Measurements from ENCODE around the gene MXD1. TPM values are rescaled to one million over a fixed set of nuclear protein-coding genes. Genes with fewer than 3 reads are reported as not detected.

MXD1 gene
- total and polyA plus RNA-seq, 2 experiments from 2014 or later, result 29.7 to 41.8 TPM

- TF ChIP-seq EZH2 (IDR thresholded peaks at IDR 0.05; ENCODE audit: borderline replicate concordance) (no peak), EZH2phosphoT487 (IDR thresholded peaks at IDR 0.05; ENCODE audit: low read depth, severe bottlenecking, unreplicated experiment) (no peak)
- TF ChIP-seq, protein P1, sequence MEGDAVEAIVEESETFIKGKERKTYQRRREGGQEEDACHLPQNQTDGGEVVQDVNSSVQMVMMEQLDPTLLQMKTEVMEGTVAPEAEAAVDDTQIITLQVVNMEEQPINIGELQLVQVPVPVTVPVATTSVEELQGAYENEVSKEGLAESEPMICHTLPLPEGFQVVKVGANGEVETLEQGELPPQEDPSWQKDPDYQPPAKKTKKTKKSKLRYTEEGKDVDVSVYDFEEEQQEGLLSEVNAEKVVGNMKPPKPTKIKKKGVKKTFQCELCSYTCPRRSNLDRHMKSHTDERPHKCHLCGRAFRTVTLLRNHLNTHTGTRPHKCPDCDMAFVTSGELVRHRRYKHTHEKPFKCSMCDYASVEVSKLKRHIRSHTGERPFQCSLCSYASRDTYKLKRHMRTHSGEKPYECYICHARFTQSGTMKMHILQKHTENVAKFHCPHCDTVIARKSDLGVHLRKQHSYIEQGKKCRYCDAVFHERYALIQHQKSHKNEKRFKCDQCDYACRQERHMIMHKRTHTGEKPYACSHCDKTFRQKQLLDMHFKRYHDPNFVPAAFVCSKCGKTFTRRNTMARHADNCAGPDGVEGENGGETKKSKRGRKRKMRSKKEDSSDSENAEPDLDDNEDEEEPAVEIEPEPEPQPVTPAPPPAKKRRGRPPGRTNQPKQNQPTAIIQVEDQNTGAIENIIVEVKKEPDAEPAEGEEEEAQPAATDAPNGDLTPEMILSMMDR (IDR thresholded peaks at IDR 0.05; ENCODE audit: poor library complexity), result no peak
- Histone ChIP-seq H3K9me3 (ENCODE audit: low read depth) (no peaks in the 10 kb centered on the region), H3K36me3 (replicated peaks; ENCODE audit: insufficient read depth, low read depth) (no peaks in the 10 kb centered on the region), H3K4me1 (ENCODE audit: insufficient read depth) (no peaks in the 10 kb centered on the region), H3K27ac (no peak overlapping the region), H3K27me3 (no peaks in the 10 kb centered on the region), H4K20me1 (ENCODE audit: insufficient read depth, poor library complexity, severe bottlenecking) (no peaks in the 10 kb centered on the region), H2AFZ (no peak overlapping the region), H3K4me2 (no peak overlapping the region), H3K9me2 (replicated peaks; ENCODE audit: insufficient read depth) (no peaks in the 10 kb centered on the region), H3K79me2 (no peaks in the 10 kb centered on the region), H3K4me3 (no peak overlapping the region)
- 74% methylated on average over 3 of the region's 3 CpGs for WGBS (ENCODE audit: low lambda C conversion rate, missing lambda C conversion rate)
- DNase-seq (ENCODE audit: low spot score), result no peak
Observed at GRCh38 chr2:69989009-69989408, 74.1 kb downstream of the MXD1 start.

GRCh38 chr2:69989441-69990105 lies 74.7 kb downstream of the MXD1 start:
- Histone ChIP-seq H3K79me2 (no peaks in the 10 kb centered on the region), H3K27ac (no peak overlapping the region), H3K4me3 (no peak overlapping the region), H3K4me1 (ENCODE audit: insufficient read depth) (no peaks in the 10 kb centered on the region), H3K27me3 (no peaks in the 10 kb centered on the region), H3K9me2 (replicated peaks; ENCODE audit: insufficient read depth) (no peaks in the 10 kb centered on the region), H3K9me3 (ENCODE audit: low read depth) (no peaks in the 10 kb centered on the region), H3K4me2 (no peak overlapping the region), H3K36me3 (replicated peaks; ENCODE audit: insufficient read depth, low read depth) (no peaks in the 10 kb centered on the region), H4K20me1 (ENCODE audit: insufficient read depth, poor library complexity, severe bottlenecking) (no peaks in the 10 kb centered on the region), H2AFZ (no peak overlapping the region)
- no peak for TF ChIP-seq EZH2phosphoT487 (IDR thresholded peaks at IDR 0.05; ENCODE audit: low read depth, severe bottlenecking, unreplicated experiment)
- TF ChIP-seq EZH2 (IDR thresholded peaks at IDR 0.05; ENCODE audit: borderline replicate concordance), result no peak
- TF ChIP-seq, protein P1 (IDR thresholded peaks at IDR 0.05; ENCODE audit: poor library complexity), result no peak
- WGBS (ENCODE audit: low lambda C conversion rate, missing lambda C conversion rate), result 96% methylated on average over 12 of the region's 12 CpGs
- no peak for DNase-seq (ENCODE audit: low spot score)

Small RNAs within 50 kb of the gene (small RNA-seq; reads per million reads assigned to genes)
- gene RPL23AP92, result not detected

Other genes starting within 250 kb of the MXD1 start
- gene ANXA4, start 173.0 kb upstream of the MXD1 start, total RNA-seq, result 98.8 and 107 TPM in 2 replicates
- 191 and 231 TPM in 2 replicates for gene ANXA4, start 173.0 kb upstream of the MXD1 start, polyA plus RNA-seq
- 18.1 and 22.5 TPM in 2 replicates for gene GMCL1, start 85.4 kb upstream of the MXD1 start, total RNA-seq
- 17.9 and 18.8 TPM in 2 replicates for gene GMCL1, start 85.4 kb upstream of the MXD1 start, polyA plus RNA-seq
- gene SNRNP27, start 21.2 kb upstream of the MXD1 start, total RNA-seq, result 43.1 and 58.4 TPM in 2 replicates
- gene SNRNP27, start 21.2 kb upstream of the MXD1 start, polyA plus RNA-seq, result 65.5 and 66.3 TPM in 2 replicates
- 0.24 and 0.73 TPM in 2 replicates for gene ASPRV1, start 46.5 kb downstream of the MXD1 start, total RNA-seq
- 0.66 TPM in 1 of 2 replicates, not detected in the other for gene ASPRV1, start 46.5 kb downstream of the MXD1 start, polyA plus RNA-seq
- gene PCBP1, start 172.4 kb downstream of the MXD1 start, total RNA-seq, result 88.5 and 97.1 TPM in 2 replicates
- gene PCBP1, start 172.4 kb downstream of the MXD1 start, polyA plus RNA-seq, result 180 and 183 TPM in 2 replicates

All from hepatocyte (in vitro differentiated cells).